ENCODE results near the gene ELP4.

ELP4 gene

DNA sequence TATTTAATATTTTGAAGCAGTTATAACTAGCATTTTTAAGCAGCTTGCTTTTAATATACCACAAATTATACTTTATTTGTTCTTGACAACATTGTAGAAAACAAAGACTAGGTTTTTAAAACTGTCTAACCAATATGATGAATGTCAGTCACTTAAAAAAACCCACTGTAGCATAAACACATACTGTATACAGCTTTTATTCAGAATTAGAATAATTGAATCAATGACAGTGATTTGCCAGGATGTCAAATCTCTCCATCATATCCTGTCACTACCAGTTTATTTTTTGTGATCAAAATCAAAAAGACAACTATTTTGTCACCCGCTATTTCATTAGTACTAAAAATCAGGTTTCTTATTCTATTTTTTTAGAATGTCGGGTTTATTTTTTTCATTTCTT, 275.0 kb downstream of the ELP4 start:
- no peak overlapping the region for H3K4me3 ChIP-seq (ENCODE audit: low read depth, low read length)

GRCh38 chr11:31786996-31787685, 277.6 kb downstream of the ELP4 start:
- DNase-seq (ENCODE audit: low read depth): peak; percentile 85
- peak overlapping the region; percentile 46 for H3K4me3 ChIP-seq (ENCODE audit: low read depth, low read length)
- TF ChIP-seq, protein P1, sequence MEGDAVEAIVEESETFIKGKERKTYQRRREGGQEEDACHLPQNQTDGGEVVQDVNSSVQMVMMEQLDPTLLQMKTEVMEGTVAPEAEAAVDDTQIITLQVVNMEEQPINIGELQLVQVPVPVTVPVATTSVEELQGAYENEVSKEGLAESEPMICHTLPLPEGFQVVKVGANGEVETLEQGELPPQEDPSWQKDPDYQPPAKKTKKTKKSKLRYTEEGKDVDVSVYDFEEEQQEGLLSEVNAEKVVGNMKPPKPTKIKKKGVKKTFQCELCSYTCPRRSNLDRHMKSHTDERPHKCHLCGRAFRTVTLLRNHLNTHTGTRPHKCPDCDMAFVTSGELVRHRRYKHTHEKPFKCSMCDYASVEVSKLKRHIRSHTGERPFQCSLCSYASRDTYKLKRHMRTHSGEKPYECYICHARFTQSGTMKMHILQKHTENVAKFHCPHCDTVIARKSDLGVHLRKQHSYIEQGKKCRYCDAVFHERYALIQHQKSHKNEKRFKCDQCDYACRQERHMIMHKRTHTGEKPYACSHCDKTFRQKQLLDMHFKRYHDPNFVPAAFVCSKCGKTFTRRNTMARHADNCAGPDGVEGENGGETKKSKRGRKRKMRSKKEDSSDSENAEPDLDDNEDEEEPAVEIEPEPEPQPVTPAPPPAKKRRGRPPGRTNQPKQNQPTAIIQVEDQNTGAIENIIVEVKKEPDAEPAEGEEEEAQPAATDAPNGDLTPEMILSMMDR (IDR thresholded peaks at IDR 0.05; ENCODE audit: low read depth, low read length): no peak
- TF ChIP-seq MAX (IDR thresholded peaks at IDR 0.05; ENCODE audit: low read depth, low read length) (peak; percentile 42; the same call in 1 of the 2 replicates), MYC (IDR thresholded peaks at IDR 0.05; ENCODE audit: low read depth, low read length) (no peak), POLR2A (IDR thresholded peaks at IDR 0.05; ENCODE audit: extremely low read depth, insufficient read length) (no peak)

More for the DNA sequence above, 275.0 kb downstream of the ELP4 start:
- DNase-seq (ENCODE audit: low read depth): no peak
- TF ChIP-seq, protein P1 (IDR thresholded peaks at IDR 0.05; ENCODE audit: low read depth, low read length): no peak
- no peak for TF ChIP-seq MYC (IDR thresholded peaks at IDR 0.05; ENCODE audit: low read depth, low read length)
- no peak for TF ChIP-seq POLR2A (IDR thresholded peaks at IDR 0.05; ENCODE audit: extremely low read depth, insufficient read length)
- TF ChIP-seq MAX (IDR thresholded peaks at IDR 0.05; ENCODE audit: low read depth, low read length): no peak

DNA sequence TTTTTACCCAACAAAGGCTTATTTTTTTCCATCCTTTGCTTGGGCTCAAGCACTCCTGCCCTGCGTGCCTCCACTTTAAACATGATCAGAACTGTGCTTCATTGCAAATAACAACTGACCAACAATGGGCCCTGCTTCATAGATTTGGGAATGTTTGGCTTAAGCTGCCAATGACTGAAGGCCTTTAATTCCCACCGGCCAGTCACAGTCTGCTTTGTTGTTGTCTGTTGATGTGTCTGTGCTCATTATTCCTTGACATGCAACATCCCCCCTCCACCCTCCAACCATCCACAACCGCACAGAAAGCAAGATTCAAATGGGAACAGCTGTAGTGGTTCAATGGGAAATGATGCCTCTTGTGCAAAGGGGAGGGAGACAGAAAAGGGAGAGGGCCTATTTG, 278.5 kb downstream of the ELP4 start:
- no peak for DNase-seq (ENCODE audit: low read depth)
- H3K4me3 ChIP-seq (ENCODE audit: low read depth, low read length): no peak overlapping the region
- TF ChIP-seq MAX (IDR thresholded peaks at IDR 0.05; ENCODE audit: low read depth, low read length) (no peak), MYC (IDR thresholded peaks at IDR 0.05; ENCODE audit: low read depth, low read length) (no peak), POLR2A (IDR thresholded peaks at IDR 0.05; ENCODE audit: extremely low read depth, insufficient read length) (no peak)
- TF ChIP-seq, protein P1 (IDR thresholded peaks at IDR 0.05; ENCODE audit: low read depth, low read length): no peak

DNA sequence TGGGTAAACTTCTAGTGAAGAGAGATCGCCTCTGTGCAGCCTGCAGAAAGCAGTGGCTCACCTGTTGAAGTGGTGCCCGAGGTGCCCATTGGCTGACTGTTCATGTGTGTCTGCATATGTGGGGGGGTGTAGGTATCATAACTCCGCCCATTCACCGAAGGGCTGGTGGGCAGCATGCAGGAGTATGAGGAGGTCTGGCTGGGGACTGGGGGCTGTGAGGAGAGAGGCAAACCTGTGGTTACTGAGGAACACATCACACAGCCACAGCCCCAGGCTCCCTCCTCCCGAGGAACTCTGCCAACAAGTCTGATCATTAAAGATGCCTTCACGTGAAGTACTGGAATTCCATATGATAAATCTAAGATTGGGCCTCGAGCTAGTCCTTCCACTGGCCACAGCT, 281.1 kb downstream of the ELP4 start:
- DNase-seq (ENCODE audit: low read depth): no peak
- TF ChIP-seq MYC (IDR thresholded peaks at IDR 0.05; ENCODE audit: low read depth, low read length) (no peak), POLR2A (IDR thresholded peaks at IDR 0.05; ENCODE audit: extremely low read depth, insufficient read length) (no peak), MAX (IDR thresholded peaks at IDR 0.05; ENCODE audit: low read depth, low read length) (no peak)
- TF ChIP-seq, protein P1 (IDR thresholded peaks at IDR 0.05; ENCODE audit: low read depth, low read length): no peak
- H3K4me3 ChIP-seq (ENCODE audit: low read depth, low read length): no peak overlapping the region

- no peak overlapping the region for H3K4me3 ChIP-seq (ENCODE audit: low read depth, low read length)
- DNase-seq (ENCODE audit: low read depth): no peak
- TF ChIP-seq MYC (IDR thresholded peaks at IDR 0.05; ENCODE audit: low read depth, low read length): no peak
- TF ChIP-seq, protein P1 (IDR thresholded peaks at IDR 0.05; ENCODE audit: low read depth, low read length): no peak
- TF ChIP-seq MAX (IDR thresholded peaks at IDR 0.05; ENCODE audit: low read depth, low read length): no peak
- no peak for TF ChIP-seq POLR2A (IDR thresholded peaks at IDR 0.05; ENCODE audit: extremely low read depth, insufficient read length)
These were observed 282.5 kb downstream of the ELP4 start for GRCh38 chr11:31792036-31792435.

All from NB4 (cell line).